ENCODE measurements around the gene PPFIA3. TPM values are rescaled to one million over a fixed set of nuclear protein-coding genes. Genes with fewer than 3 reads are reported as not detected.

PPFIA3 gene
- total RNA-seq, 2 donors from 2014 or later: 27.5 to 36.3 TPM

- Histone ChIP-seq H3K36me3 (peaks cover 29% of the 10 kb centered on the region), H3K27me3 (no peaks in the 10 kb centered on the region), H3K9ac (ENCODE audit: low read depth in 2 of 2, low read length in 2 of 2) (no peak overlapping the region), H3K27ac (no peak overlapping the region), H3K9me3 (no peaks in the 10 kb centered on the region), H3K4me3 (no peak overlapping the region), H3K4me1 (no peaks in the 10 kb centered on the region)
- DNase-seq: no peak
- no peak for TF ChIP-seq CTCF (IDR thresholded peaks at IDR 0.05)
- intact Hi-C loops (cut with DNase I): loop anchor here (5.0 kb wide), 2 partner anchors 49 to 109 kb away; no protein-coding TSS in a partner anchor
These were observed 20.5 kb upstream of the PPFIA3 start for GRCh38 chr19:49098795-49099194.

- intact Hi-C loops (cut with DNase I): no loop called here
- Histone ChIP-seq H3K9me3 (no peaks in the 10 kb centered on the region), H3K4me3 (no peak overlapping the region), H3K36me3 (peaks cover 29% of the 10 kb centered on the region), H3K4me1 (no peaks in the 10 kb centered on the region), H3K9ac (ENCODE audit: low read depth in 2 of 2, low read length in 2 of 2) (no peak overlapping the region), H3K27me3 (no peaks in the 10 kb centered on the region), H3K27ac (no peak overlapping the region)
- DNase-seq: no peak
- TF ChIP-seq CTCF (IDR thresholded peaks at IDR 0.05): no peak
These were observed 18.2 kb upstream of the PPFIA3 start for GRCh38 chr19:49101160-49101559.

GRCh38 chr19:49102303-49102702, 17.0 kb upstream of the PPFIA3 start:
- Histone ChIP-seq H3K27me3 (no peaks in the 10 kb centered on the region), H3K4me3 (no peak overlapping the region), H3K9ac (ENCODE audit: low read depth in 2 of 2, low read length in 2 of 2) (no peak overlapping the region), H3K36me3 (peaks cover 33% of the 10 kb centered on the region), H3K27ac (no peak overlapping the region), H3K9me3 (no peaks in the 10 kb centered on the region), H3K4me1 (no peaks in the 10 kb centered on the region)
- intact Hi-C loops (cut with DNase I): no loop called here
- no peak for TF ChIP-seq CTCF (IDR thresholded peaks at IDR 0.05)
- no peak for DNase-seq

- TF ChIP-seq CTCF (IDR thresholded peaks at IDR 0.05): no peak
- Histone ChIP-seq H3K9me3 (no peaks in the 10 kb centered on the region), H3K4me3 (no peak overlapping the region), H3K27me3 (no peaks in the 10 kb centered on the region), H3K9ac (ENCODE audit: low read depth in 2 of 2, low read length in 2 of 2) (no peak overlapping the region), H3K27ac (no peak overlapping the region), H3K4me1 (no peaks in the 10 kb centered on the region), H3K36me3 (peaks cover 44% of the 10 kb centered on the region)
- intact Hi-C loops (cut with DNase I): no loop called here
- DNase-seq: no peak
These were observed 15.8 kb upstream of the PPFIA3 start for GRCh38 chr19:49103331-49104085.

- H3K36me3 ChIP-seq: peaks cover 41% of the 10 kb centered on the region
- H3K4me1 ChIP-seq: no peaks in the 10 kb centered on the region
- no peak overlapping the region for H3K4me3 ChIP-seq
- intact Hi-C loops (cut with DNase I): no loop called here
- H3K9ac ChIP-seq (ENCODE audit: low read depth in 2 of 2, low read length in 2 of 2): no peak overlapping the region
- no peak overlapping the region for H3K27ac ChIP-seq
- H3K9me3 ChIP-seq: no peaks in the 10 kb centered on the region
- no peaks in the 10 kb centered on the region for H3K27me3 ChIP-seq
- TF ChIP-seq CTCF (IDR thresholded peaks at IDR 0.05): no peak
- DNase-seq: no peak
These were observed 15.0 kb upstream of the PPFIA3 start for GRCh38 chr19:49104229-49104864.
